CD4-positive, alpha-beta T cell treated with Interleukin-12 subunit alpha and Interleukin-12 subunit beta, for 1 hour (primary cell): ENCODE measurements around the gene FHOD1.

Experiments
- DNase-seq: peaks from one replicate; pipeline ENCODE4 v3.0.0-alpha.2; 2020

The FHOD1 gene

DNA sequence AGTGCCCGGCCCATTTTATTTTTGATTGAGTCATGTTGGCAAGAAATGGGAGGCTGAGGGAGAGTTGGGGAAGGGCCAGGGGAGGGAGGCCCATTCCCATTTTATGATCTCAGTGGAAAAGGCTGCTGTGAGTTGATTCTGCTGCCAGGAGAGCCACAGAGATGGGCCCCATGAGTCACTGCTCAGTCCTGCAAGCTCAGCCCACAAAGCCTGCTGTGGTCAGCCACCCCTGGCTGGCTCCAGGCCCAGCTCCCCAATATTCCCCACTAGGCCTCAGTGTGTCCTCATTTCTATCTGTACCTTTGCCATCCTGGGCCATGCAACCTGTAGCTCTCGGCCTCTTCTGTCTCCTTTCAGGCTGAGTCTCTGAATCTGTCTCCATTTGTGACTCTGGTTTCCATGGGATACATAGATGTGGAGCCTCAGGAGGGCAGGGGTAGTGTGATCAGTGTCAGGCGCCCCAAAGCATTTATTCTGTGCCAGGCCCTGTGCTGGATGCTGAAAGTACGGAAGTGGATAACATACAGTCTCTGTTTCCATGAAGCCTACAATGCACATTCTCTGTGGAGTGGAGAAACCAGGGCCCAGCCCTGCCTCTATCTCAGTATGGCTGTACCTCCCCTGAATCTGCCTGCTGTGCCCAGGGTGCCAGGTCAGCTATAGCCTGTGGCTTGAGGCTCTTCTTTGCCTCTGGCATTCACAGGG lies 30.2 kb upstream of the FHOD1 start:
- DNase-seq: no peak

GRCh38 chr16:67275321-67275720 lies 28.0 kb upstream of the FHOD1 start:
- DNase-seq: no peak

GRCh38 chr16:67271446-67271845 lies 24.2 kb upstream of the FHOD1 start:
- no peak for DNase-seq

DNA sequence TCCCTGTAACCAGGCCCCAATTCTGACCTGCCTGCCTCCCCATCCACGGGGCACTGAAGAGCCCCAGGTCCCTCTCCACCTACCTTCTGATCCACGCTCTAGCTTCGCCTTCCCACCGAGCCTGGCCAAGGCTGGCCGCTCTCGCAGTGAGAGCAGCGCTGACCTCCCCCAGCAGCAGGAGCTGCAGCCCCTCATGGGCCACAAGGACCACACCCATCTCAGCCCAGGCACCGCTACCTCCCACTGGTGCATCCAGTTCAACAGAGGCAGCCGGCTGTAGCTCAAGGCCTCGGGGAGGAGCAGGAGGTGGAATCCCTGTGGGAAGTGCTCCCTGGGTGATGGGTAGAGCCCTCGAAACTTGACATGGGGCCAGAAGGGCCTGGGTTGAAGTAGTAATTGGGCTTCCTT lies 23.7 kb upstream of the FHOD1 start:
- DNase-seq: no peak

- no peak for DNase-seq
Measured at GRCh38 chr16:67269766-67270165, 22.5 kb upstream of the FHOD1 start.

DNA sequence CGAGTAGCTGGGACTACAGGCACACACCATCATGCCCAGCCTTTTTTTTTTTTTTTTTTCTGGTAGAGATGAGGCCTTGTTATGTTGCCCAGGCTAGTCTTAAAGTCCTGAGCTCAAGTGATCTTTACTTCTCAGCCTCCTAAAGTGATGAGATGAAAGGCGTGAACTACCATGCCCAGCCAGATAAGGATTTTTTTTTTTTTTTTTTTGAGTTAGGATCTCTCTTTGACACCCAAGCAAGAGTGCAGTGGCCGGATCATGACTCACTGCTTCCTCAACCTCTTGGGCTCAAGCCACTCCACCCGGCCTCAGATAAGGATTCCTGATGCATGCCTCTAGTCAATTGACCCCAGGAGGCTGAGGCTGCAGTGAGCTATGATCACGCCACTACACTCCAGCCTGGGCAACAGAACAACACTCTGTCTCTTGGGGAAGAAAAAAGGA lies 20.9 kb upstream of the FHOD1 start:
- DNase-seq: no peak

DNA sequence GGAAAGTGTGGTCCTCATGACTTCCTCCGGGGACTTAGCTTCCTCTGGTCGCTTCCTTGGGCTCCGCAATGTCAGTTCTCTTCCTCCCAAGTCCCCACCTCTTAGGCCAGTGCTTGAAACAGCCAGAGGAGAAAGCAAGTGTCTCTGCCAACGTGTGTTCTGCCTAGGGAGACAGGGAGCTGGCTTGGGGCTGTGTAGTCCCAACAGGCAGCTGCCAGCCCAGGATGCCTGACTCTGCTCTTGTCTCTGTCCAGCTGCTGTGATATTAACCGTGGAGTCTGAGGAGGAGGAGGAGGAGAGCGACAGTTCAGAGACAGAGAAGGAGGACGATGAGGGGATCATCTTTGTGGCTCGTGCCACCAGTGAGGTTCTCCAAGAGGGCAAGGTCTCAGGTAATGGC lies 18.6 kb upstream of the FHOD1 start:
- no peak for DNase-seq

GRCh38 chr16:67264866-67265265 lies 17.6 kb upstream of the FHOD1 start:
- no peak for DNase-seq

- no peak for DNase-seq
Measured at GRCh38 chr16:67264277-67264676, 17.0 kb upstream of the FHOD1 start.

- no peak for DNase-seq
Measured at GRCh38 chr16:67263201-67263600, 15.9 kb upstream of the FHOD1 start.

DNA sequence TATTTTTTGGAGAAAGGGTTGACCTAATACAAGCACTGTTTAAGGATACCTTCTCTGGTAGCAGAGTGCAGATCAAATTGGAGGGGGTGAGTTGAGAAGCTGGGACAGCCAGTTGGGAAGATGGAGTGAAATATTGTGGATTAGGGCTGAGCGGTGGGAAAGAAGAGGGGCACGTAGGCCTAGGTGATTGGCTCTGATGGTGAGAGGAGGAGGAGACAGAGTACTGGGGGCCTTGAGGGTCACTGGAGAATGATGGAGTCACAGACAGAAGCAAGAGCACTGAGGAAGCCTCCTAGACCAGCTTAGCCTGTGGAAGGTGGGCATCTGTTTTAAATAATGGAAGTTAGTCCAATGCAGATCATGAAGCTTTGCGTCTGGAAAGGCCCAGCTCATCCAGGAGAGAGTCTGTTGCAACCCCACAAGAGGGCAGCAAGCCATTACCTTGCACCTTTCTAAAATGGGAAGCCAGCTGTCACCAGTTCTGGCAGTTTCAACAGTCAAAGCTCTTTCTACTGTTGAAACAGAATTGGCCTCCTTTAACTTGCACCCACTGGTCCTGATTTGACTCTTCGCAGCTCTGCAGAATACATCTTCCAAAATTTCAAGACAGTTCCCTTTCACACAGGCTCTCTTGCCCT lies 13.3 kb upstream of the FHOD1 start:
- DNase-seq: peak; percentile 30

DNA sequence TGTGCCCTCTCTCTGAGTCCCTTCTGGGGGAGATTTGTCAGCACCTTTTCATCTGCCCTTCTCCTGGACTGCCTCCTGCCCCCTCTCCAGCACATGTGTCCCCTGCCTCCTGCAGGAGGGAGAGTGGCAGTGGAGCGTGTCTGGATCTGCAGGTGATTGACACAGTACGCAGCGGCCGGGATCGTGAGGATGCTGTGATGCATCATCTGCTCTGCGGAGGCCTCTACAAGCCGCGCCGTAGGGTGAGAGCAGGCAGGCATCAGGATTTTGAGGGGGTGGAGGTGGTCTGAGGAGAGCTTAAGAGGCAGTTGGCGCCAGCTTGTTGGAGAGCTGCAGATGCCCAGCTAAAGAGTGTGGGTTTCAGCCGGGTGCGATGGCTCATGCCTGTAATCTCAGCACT lies 12.4 kb upstream of the FHOD1 start:
- DNase-seq: no peak

- DNase-seq: no peak
Measured at GRCh38 chr16:67258161-67258835, 11.0 kb upstream of the FHOD1 start.

DNA sequence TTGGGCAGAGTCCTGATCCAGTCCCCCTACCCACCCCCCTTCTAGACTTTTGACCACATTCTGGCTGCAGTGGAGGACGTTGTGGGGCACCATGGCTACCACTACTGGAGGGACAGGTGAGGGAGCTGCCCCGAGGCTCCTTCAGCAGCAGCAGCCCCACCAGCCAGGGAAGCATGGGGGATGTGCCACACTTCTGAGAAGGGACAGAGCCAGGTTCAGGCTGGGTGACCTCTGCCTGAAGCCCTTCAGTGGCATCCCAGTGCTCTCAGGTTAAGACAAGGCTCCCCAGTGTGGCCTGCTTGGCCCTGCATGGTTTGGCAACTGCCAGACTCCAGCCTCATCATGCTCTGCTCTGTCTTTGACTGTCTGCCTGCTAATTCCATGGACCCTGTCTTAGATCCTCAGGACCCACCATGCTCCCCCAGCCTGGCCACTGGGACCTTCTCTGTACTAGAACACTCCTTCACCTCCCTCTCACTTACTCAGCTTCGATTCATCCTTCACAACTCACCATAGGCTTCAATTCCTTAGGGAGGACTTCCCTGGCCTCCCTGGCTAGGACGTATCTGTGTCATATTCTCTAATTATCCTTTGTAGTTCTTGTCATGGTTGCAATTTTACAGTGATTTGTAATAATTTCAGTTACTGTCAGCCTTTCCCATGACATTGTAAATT lies 10.3 kb upstream of the FHOD1 start:
- DNase-seq: no peak

- DNase-seq: no peak
Measured at GRCh38 chr16:67256701-67257230, 9.5 kb upstream of the FHOD1 start.

DNA sequence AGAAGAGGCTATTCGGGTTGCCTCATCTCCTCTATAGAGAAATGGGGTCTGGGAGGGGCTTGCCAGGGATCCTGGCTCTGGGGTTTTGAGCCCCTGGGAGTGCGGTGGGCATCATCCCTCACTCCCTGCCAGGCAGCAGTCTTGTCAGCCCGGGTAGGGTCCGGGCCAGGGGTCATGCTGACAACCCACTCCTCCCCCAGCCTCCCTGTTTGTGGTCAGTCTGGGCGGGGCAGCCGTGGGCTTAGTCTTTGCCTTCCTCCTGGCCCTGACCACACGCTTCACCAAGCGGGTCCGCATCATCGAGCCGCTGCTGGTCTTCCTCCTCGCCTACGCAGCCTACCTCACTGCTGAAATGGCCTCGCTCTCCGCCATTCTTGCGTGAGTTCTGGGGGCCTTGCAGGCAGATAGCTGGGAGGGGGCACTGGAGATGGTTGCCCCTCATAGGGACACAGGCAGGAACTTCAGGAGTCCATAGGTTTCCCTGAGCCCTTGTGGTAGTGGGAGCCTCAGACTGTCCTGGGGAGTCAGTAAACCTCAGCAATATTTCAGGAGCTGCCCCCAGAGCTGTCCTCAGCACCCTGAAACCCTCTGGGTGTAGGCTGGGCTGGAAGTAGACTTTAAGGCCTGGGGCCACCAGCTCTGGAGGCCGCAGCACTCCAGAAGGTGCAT lies 8.4 kb upstream of the FHOD1 start:
- DNase-seq: no peak

DNA sequence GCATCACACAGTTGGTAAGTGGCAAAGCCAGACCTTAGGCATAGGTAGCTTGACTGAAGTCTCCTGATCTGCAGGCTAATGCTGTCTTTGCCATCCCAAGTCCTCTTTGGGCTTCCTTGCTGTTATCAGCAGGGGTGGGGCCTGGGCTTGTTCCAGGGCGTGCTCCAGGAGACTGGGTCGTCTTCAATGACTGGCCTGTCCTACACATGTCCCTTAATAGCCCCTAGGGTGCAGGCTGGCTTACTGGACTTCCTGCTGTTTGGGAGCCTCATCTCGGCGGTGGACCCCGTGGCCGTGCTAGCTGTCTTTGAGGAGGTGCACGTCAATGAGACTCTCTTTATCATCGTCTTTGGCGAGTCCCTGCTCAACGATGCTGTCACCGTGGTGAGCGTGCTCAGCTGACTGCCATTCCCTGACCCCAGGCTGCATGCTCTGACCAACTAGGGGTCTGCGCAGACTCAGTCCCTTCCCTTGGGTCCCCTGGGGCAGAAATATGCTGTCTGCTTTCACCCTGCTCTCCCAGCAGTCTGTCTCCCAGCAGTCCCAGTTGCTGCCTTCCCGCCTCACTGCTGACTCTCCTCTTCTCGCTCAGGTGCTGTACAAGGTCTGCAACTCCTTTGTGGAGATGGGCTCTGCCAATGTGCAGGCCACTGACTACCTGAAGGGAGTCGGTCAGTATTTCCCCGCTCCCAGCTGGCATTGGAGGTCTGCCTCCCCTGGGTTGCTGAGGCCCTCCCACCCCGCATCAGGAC lies 7.7 kb upstream of the FHOD1 start:
- no peak for DNase-seq

- DNase-seq: no peak
Measured at GRCh38 chr16:67252609-67253497, 5.6 kb upstream of the FHOD1 start.

- DNase-seq: no peak
Measured at GRCh38 chr16:67250045-67250327, 2.7 kb upstream of the FHOD1 start.

DNA sequence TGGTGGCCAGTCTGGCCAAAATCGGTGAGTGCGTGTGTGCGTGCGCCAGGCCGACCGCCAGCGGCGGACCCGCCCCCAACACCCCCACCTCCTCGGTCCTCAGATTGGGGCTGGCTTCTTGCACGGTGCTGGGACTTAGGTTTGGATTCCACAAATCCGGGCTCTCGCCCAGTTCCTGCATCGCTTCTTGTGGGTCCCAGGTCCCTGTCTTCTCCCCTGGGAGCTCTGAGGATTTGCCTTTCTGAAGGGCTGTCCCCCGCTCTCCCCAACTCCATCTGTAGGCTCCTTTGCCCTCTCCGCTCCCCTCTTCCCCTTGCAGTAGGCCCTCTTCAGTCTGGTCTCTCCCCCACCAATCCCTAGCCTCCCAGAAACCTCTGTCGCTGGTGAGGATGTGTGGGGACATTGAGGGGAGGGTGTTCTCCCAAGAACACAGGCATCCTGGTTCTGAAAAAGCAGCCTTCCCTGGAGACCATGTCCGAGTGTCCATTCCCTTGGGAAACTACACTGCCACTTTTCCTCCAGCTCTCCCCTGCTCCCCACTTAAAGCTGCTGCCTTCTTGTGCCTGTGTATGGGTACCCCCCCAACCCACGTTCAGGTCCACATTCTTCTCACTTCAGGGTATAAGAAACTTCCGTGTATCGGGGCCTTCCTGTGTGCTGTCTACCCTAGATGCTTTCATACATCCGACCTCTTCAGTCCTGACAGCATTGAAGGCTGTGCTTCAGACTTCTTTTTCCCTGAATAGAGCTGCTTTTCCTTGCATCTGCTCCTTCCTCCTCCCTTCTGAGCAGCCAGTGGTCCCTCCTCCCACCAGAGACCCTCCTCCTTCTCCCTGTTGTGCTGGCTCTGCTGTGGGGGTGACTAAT lies 2.1 kb upstream of the FHOD1 start:
- no peak for DNase-seq
